NT2/D1 (cell line): ENCODE data around the gene GYPE.
"Not testable (repeated sequence)": the region's sequence is repeated elsewhere in the genome, so short reads cannot be mapped to it uniquely, and the experiment has no call there.

Source experiments
- DNase-seq: peaks from one replicate; pipeline ENCODE4 v3.0.0-alpha.2; 2011; ENCODE audit warnings: low read depth, low spot score
- H3K27me3 ChIP-seq: 2 replicates; pipeline ENCODE4 v1.6.0; 2011; ENCODE audit warnings: mild to moderate bottlenecking; ENCODE audit not compliant: insufficient read length, insufficient read depth
- H3K36me3 ChIP-seq: 2 replicates; pipeline ENCODE4 v1.6.1; 2011; ENCODE audit warnings: mild to moderate bottlenecking, low read length, mixed read lengths; ENCODE audit not compliant: insufficient read depth, insufficient read length
- H3K4me1 ChIP-seq: 2 replicates; pipeline ENCODE4 v1.5.1; 2011; ENCODE audit not compliant: insufficient read depth, insufficient read length
- H3K4me3 ChIP-seq: 2 replicates; pipeline ENCODE4 v1.5.1; 2011; ENCODE audit warnings: low read depth; ENCODE audit not compliant: insufficient read length
- H3K9ac ChIP-seq: 2 replicates; pipeline ENCODE4 v1.6.0; 2011; ENCODE audit warnings: low read depth; ENCODE audit not compliant: insufficient read length
- H3K9me3 ChIP-seq: 2 replicates; pipeline ENCODE4 v1.5.1; 2011; ENCODE audit warnings: mild to moderate bottlenecking, low read length; ENCODE audit not compliant: insufficient read depth
- SUZ12 ChIP-seq: IDR thresholded peaks from 2 replicates; pipeline ENCODE4 v1.6.1; 2011; ENCODE audit not compliant: insufficient read length, insufficient read depth; ENCODE audit errors: extremely low read depth
- YY1 ChIP-seq: IDR thresholded peaks from 2 replicates; pipeline ENCODE4 v1.6.1; 2011; ENCODE audit not compliant: insufficient read length, insufficient read depth
- ZNF274 ChIP-seq: IDR thresholded peaks from 2 replicates; pipeline ENCODE4 v1.6.1; 2011; ENCODE audit warnings: mild to moderate bottlenecking, low read depth, low read length

Gene GYPE

DNA sequence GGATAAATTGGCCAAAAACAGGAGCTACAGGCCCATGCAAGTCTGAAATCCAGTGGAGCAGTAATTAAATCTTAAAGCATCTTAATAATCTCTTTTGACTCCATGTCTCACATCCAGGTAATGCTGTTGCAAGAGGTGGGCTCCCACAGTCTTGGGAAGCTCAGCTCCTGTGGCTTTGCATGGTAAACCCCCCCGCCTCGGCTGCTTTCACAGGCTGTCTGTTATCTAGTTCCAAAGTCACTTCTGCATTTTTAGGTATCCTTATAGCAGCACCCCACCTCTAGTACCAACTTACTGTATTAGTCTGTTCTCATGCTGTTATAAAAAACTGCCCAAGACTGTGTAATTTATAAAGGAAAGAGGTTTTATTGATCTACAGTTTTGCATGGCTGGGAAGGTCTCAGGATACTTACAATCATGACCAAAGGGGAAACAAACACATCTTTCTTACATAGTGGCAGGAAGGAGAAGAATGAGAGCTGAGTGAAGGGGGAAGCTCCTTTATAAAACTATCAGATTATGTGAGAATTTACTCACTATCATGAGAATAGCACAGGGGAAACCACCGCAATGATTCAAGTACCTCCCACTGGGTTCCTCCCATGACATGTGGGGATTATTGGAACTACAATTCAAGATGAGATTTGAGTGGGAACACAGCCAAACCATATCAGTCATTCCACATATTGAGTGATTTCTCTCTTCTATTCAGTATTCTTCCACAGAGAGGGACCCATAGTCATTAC is 34.7 kb downstream of the GYPE start:
- not testable (repeated sequence) for H3K9me3 ChIP-seq, H3K4me1 ChIP-seq, DNase-seq, H3K36me3 ChIP-seq, H3K4me3 ChIP-seq, H3K9ac ChIP-seq, H3K27me3 ChIP-seq

DNA sequence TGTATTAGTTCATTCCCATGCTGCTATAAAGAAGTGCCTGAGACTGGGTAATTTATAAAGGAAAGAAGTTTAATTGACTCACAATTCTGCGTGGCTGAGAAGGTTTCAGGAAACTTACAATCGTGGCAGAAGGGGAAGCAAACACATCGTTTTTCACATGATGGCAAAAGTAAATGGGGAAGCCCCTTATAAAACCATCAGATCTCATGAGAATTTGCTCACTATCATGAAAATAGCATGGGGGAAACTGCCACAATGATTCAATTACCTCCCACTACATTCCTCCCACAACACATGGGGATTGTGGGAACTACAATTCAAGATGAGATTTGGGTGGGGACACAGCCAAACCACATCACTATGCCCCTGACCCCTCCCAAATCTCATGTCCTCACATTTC is 35.4 kb downstream of the GYPE start:
- not testable (repeated sequence) for H3K27me3 ChIP-seq, H3K9me3 ChIP-seq, H3K9ac ChIP-seq, H3K4me1 ChIP-seq, DNase-seq, H3K36me3 ChIP-seq, H3K4me3 ChIP-seq

DNA sequence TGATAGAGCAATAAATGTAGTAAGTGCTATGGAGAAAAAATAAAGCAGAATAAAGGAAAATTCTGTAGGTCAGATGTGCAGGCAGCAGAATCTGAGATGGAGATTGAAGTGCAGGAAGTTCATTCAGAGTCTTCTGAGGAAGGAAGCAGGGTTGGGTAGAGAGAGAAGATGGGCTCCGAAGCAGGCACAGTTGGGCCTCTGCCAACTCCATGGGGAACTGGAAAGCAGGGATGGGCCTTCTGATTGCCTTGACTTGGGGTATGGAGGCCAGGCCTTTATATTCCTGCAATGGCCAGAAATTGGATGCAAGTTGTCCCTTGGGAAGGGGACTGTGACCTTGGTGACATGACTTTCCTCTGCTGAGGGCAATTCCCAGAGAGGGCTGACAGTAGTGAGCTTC is 42.6 kb downstream of the GYPE start:
- not testable (repeated sequence) for H3K9me3 ChIP-seq, H3K9ac ChIP-seq, H3K36me3 ChIP-seq, H3K27me3 ChIP-seq, DNase-seq, H3K4me1 ChIP-seq, H3K4me3 ChIP-seq

DNA sequence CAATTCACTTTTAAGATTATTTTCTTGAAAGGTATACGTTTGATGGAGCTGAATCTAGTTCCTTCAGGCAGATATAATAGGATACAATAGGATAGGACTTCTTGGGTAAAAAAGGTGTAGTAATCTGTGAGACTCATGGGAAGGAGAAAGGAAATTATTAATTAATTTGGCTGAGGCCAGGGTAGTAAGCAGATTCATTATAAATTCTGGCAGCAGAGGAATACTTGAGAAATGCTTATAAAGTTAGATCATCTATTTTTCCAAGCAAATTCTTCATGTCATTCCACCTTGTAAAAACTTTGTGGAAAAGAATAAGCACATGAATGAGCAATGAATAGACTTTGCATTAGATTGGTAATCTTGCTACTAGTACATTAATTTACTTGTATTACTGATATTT is 46.9 kb downstream of the GYPE start:
- no peaks in the 10 kb centered on the region for H3K9me3 ChIP-seq
- H3K27me3 ChIP-seq, result no peaks in the 10 kb centered on the region
- no peaks in the 10 kb centered on the region for H3K4me1 ChIP-seq
- no peaks in the 10 kb centered on the region for H3K36me3 ChIP-seq
- no peak overlapping the region for H3K4me3 ChIP-seq
- TF ChIP-seq YY1 (no peak), ZNF274 (no peak), SUZ12 (no peak)
- H3K9ac ChIP-seq, result no peak overlapping the region
- DNase-seq, result no peak

DNA sequence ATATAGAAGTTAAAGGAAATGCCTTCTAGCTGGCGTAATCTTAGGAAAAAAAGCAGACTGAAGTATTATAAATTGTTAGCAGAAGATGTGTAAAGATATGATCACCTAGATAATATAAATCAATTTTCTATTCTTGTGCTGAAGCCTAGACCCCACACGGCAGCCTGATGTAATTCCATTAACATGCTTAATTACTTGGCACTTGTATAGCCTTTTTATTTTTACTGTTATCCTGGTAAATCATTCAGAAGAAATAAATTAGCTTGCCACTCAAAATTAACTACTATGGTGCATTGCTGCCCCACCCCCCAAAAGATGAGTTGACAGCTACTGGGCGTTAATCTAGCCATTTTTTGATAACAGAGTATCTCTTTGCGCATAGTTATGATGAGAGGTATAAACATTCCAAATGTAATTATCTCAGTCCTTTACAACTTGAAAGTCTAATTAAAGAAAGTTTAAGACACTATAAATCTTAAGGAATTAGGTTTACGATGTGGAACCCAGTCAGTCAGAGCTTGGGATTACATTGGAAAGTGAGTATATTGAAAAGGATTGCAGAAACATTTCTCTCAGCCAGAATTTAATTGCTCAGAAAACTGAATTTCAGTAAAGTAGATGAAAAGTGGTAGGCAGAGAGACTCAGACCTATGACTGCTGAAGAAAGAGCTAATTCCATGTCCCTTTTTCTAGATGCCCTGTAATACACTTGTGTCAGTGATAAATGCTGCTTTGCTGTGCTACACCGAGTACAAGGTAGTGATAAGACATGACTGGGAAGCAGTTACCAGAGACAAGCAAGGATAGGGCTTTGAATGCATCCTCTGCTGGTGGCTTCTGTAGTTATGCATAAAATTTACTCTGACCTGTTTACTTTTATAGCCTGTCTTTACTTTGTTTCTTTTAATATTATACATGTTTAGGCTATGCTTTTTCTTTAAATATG is 47.7 kb downstream of the GYPE start:
- H3K9me3 ChIP-seq, H3K27me3 ChIP-seq, H3K36me3 ChIP-seq, H3K4me3 ChIP-seq, H3K4me1 ChIP-seq, H3K9ac ChIP-seq, DNase-seq: not testable (repeated sequence)

DNA sequence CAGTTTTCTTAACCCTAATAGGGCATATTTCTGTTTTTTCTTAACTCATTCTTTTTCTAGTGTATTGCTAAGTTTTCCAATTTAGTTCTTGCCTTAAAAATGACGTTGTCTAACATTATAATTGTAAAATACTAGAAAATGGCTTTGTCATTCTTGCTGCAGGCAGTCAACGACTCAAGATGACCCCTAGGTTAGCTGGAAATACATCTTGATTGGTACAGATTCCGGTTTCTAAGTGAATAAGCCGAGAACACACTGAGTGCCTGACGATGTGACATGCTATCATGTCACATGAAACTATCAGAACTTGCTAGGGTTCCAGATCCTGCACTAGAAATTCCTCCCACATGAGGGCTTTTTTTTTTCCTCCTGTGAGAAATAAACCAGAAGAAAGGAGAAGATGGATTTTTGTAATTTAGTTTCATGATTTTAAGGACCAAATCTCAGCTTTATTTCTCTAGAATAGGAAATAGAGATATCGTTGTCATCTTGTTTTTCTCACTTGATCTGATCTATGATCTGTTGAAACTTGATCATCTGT is 49.3 kb downstream of the GYPE start:
- not testable (repeated sequence) for H3K9me3 ChIP-seq, H3K36me3 ChIP-seq, DNase-seq, H3K4me1 ChIP-seq, H3K27me3 ChIP-seq, H3K9ac ChIP-seq, H3K4me3 ChIP-seq

DNA sequence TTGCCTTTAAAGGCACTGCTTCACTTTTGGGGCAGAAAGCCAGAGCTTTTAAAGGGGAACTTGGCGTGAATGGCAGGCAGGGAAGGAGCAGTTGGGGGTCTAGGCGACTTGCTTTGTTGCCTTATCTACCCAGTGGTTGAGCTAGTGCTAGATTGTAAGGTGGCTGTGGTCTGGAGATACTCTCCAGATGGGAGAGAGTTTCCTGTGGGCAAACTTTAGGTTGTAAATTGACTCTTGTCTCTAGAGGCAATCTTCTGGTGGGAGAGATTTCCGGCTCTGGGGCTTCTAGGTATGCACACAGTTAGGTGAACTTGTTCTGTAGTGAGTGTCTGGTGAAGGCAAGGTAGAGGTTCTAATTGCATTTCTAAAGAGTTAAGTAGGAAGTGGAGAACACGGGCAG is 50.7 kb downstream of the GYPE start:
- H3K9ac ChIP-seq, H3K9me3 ChIP-seq, H3K36me3 ChIP-seq, DNase-seq, H3K4me3 ChIP-seq, H3K27me3 ChIP-seq, H3K4me1 ChIP-seq: not testable (repeated sequence)

DNA sequence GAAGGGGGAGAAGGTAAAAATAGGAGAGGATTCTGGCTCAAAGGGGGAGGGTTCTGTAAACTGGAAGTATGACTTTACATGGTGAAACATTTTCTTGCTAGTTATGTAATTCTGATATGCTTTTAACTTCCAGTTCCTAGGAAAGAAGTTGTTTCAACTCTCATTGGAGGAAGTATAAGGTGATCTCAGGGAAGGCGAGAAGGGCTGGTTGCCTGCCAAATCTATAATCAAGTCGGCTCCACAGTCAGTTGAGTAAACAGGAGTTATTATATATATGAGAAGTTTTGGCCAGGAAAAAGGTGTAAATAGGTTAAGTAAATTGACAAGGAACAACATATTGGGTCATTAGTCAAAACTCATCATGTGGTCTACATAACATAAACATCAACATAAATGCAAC is 56.1 kb downstream of the GYPE start:
- H3K27me3 ChIP-seq, H3K4me1 ChIP-seq, H3K36me3 ChIP-seq, H3K4me3 ChIP-seq, H3K9me3 ChIP-seq, DNase-seq, H3K9ac ChIP-seq: not testable (repeated sequence)

DNA sequence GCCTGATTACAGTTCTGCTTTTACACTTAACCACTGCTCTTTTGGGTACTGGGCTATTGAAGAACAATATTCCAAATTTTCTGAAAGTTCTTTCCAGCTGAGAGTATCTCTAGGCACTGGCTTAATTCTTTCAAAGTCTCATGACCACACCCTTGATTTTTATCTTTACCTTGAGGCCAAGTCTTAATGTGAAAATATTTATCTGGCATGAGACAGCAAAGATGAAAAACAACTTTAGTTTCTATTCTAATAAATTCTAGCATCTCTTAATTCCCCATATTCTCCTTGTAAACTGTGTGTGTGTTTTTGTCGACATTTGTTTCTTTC is 61.9 kb downstream of the GYPE start:
- H3K36me3 ChIP-seq, H3K9me3 ChIP-seq, H3K27me3 ChIP-seq, DNase-seq, H3K9ac ChIP-seq, H3K4me1 ChIP-seq, H3K4me3 ChIP-seq: not testable (repeated sequence)

DNA sequence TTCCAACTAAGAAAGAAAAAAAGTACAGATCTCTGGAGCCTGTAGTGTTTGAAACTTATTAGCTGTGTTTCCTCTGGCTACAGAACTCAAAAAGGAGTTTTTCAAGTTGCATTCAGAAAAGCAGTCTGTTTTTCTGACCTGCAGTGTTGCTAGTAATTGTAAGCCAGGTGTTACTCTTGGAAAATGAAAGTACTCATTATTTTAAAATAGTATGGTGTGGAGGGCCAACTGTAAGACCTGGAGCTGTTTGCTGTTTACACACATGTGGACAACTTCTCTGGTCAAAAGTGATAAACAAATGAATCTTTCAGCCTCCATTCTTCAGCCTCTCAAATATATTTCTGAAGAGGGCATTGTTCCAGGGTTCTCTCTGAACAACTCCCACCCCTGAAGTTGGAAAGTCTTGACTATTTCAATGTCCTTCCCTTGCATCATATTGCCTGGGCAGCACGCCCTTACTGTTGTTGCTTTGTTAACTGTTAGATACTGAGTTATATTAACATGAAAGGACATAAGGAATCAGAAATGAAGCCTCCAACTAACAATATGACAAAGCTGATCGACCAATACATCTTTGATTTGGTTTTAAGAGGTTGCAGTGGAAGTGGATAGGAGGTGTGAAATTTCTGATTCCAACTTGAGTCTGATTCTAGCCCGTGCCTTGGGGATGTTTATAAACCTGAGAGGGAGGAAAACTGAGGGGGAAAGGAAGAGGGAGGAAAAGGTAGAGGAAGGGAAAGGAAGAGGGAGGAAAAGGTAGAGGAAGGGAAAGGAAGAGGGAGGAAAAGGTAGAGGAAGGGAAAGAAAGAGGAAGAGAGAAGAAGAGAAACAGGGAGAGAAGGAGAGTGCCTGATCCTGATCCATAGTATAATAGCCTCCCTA is 62.5 kb downstream of the GYPE start:
- not testable (repeated sequence) for H3K36me3 ChIP-seq, H3K4me1 ChIP-seq, DNase-seq, H3K9me3 ChIP-seq, H3K9ac ChIP-seq, H3K4me3 ChIP-seq, H3K27me3 ChIP-seq

DNA sequence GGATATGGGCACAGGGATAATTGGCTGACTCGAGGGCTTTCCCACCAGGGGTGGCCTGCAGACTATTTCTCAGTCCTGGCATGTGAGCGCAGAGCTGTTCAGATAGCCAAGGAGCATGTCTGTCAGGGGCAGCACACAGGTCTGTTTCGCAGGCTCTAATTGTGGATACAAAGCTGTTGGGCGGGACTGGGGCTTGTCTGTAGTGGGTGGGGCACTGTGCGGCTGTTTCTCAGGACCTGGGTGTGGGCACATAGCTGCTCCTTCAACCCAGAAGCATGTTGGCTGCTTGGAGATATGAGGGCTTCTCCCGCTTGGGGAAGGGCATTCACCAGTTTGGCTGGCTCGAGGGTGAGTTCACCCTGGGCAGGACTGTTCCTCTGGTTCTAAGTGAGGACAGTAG is 65.9 kb downstream of the GYPE start:
- H3K9me3 ChIP-seq, H3K9ac ChIP-seq, DNase-seq, H3K4me1 ChIP-seq, H3K36me3 ChIP-seq, H3K27me3 ChIP-seq, H3K4me3 ChIP-seq: not testable (repeated sequence)
